HFF-Myc (cell line): ENCODE measurements around the gene CFAP126.
"Not testable (repeated sequence)": the region's sequence is repeated elsewhere in the genome, so short reads cannot be mapped to it uniquely, and the experiment has no call there.

Experiments used
- DNase-seq: peaks from one replicate; pipeline ENCODE4 v3.0.0-alpha.2; 2011; ENCODE audit warnings: low read depth; ENCODE audit errors: extremely low read depth
- H3K4me3 ChIP-seq: replicated peaks from 2 replicates; pipeline ENCODE4 v1.5.1; 2011; ENCODE audit warnings: low read depth, mild to moderate bottlenecking, control low read depth, low read length
- CTCF ChIP-seq: IDR thresholded peaks from 2 replicates; pipeline ENCODE4 v1.5.1; 2012; ENCODE audit warnings: mild to moderate bottlenecking, low read depth, low read length, control low read depth; ENCODE audit errors: missing control alignments

The CFAP126 gene

GRCh38 chr1:161350671-161351070 lies 17.0 kb downstream of the CFAP126 start:
- TF ChIP-seq CTCF, result no peak
- DNase-seq, result no peak
- no peak overlapping the region for H3K4me3 ChIP-seq

- TF ChIP-seq CTCF, result no peak
- DNase-seq, result no peak
- no peak overlapping the region for H3K4me3 ChIP-seq
Observed at GRCh38 chr1:161342821-161343220, 24.9 kb downstream of the CFAP126 start.

GRCh38 chr1:161342177-161342576 lies 25.5 kb downstream of the CFAP126 start:
- no peak for TF ChIP-seq CTCF
- H3K4me3 ChIP-seq, result no peak overlapping the region
- no peak for DNase-seq

GRCh38 chr1:161335796-161336195 lies 31.9 kb downstream of the CFAP126 start:
- no peak for DNase-seq
- no peak overlapping the region for H3K4me3 ChIP-seq
- TF ChIP-seq CTCF, result no peak

GRCh38 chr1:161333166-161333565 lies 34.5 kb downstream of the CFAP126 start:
- no peak for TF ChIP-seq CTCF
- DNase-seq, result no peak
- no peak overlapping the region for H3K4me3 ChIP-seq

- no peak overlapping the region for H3K4me3 ChIP-seq
- no peak for TF ChIP-seq CTCF
- DNase-seq, result no peak
Observed at GRCh38 chr1:161330346-161330745, 37.3 kb downstream of the CFAP126 start.

- no peak overlapping the region for H3K4me3 ChIP-seq
- no peak for DNase-seq
- TF ChIP-seq CTCF, result no peak
Observed at GRCh38 chr1:161324020-161324419, 43.7 kb downstream of the CFAP126 start.

GRCh38 chr1:161315841-161316674 lies 51.6 kb downstream of the CFAP126 start:
- not testable (repeated sequence) for DNase-seq, H3K4me3 ChIP-seq
